Hepatocyte (in vitro differentiated cells): Measurements from ENCODE around the gene SLC38A10. TPM values are rescaled to one million over a fixed set of nuclear protein-coding genes. Genes with fewer than 3 reads are reported as not detected.
"Not testable (repeated sequence)": the region's sequence is repeated elsewhere in the genome, so short reads cannot be mapped to it uniquely, and the experiment has no call there.

ENCODE experiments used
- DNase-seq: peaks from one replicate; pipeline ENCODE4 v3.0.0-alpha.2; 2016; ENCODE audit warnings: low spot score
- H2AFZ ChIP-seq: fragments of 200-600 bp; sonication (generic); 2 replicates; pipeline ENCODE4 v1.6.0; 2016; ENCODE audit warnings: antibody characterized with exemption, mild to moderate bottlenecking
- H3K27ac ChIP-seq: fragments of 200-600 bp; sonication (generic); 2 replicates; pipeline ENCODE4 v1.5.1; 2016; ENCODE audit warnings: mild to moderate bottlenecking
- H3K27me3 ChIP-seq: fragments of 200-600 bp; sonication (generic); 2 replicates; pipeline ENCODE4 v1.6.1; 2016
- H3K36me3 ChIP-seq: fragments of 200-600 bp; sonication (generic); replicated peaks from 2 replicates; pipeline ENCODE4 v1.5.1; 2016; ENCODE audit warnings: low read depth; ENCODE audit not compliant: insufficient read depth
- H3K4me1 ChIP-seq: fragments of 200-600 bp; sonication (generic); 2 replicates; pipeline ENCODE4 v1.5.1; 2016; ENCODE audit warnings: mild to moderate bottlenecking, moderate library complexity; ENCODE audit not compliant: insufficient read depth
- H3K4me2 ChIP-seq: fragments of 200-600 bp; sonication (generic); 2 replicates; pipeline ENCODE4 v1.6.0; 2016
- H3K4me3 ChIP-seq: fragments of 200-600 bp; sonication (generic); 2 replicates; pipeline ENCODE4 v1.5.1; 2016; ENCODE audit warnings: mild to moderate bottlenecking
- H3K79me2 ChIP-seq: fragments of 200-600 bp; sonication (generic); 2 replicates; pipeline ENCODE4 v1.6.0; 2017; ENCODE audit warnings: mild to moderate bottlenecking
- H3K9me2 ChIP-seq: fragments of 200-600 bp; sonication (generic); replicated peaks from 2 replicates; pipeline ENCODE4 v1.6.0; 2017; ENCODE audit warnings: mild to moderate bottlenecking; ENCODE audit not compliant: insufficient read depth
- H3K9me3 ChIP-seq: fragments of 200-600 bp; sonication (generic); 2 replicates; pipeline ENCODE4 v1.5.1; 2016; ENCODE audit warnings: low read depth, mild to moderate bottlenecking
- H4K20me1 ChIP-seq: fragments of 200-600 bp; sonication (generic); 2 replicates; pipeline ENCODE4 v1.6.0; 2016; ENCODE audit warnings: mild to moderate bottlenecking; ENCODE audit not compliant: insufficient read depth, poor library complexity, severe bottlenecking
- CTCF ChIP-seq: fragments of 200-600 bp; sonication (generic); IDR thresholded peaks from 2 replicates; pipeline ENCODE4 v1.5.1; 2016; ENCODE audit warnings: antibody characterized with exemption, mild to moderate bottlenecking; ENCODE audit not compliant: poor library complexity
- EZH2 ChIP-seq: fragments of 200-600 bp; sonication (generic); IDR thresholded peaks from 2 replicates; pipeline ENCODE4 v1.6.1; 2016; ENCODE audit warnings: antibody characterized with exemption, mild to moderate bottlenecking, borderline replicate concordance
- EZH2phosphoT487 ChIP-seq: fragments of 200-600 bp; sonication (generic); IDR thresholded peaks from one replicate; pipeline ENCODE4 v1.6.1; 2018; ENCODE audit warnings: antibody characterized with exemption, mild to moderate bottlenecking, low read depth, moderate library complexity; ENCODE audit not compliant: unreplicated experiment, severe bottlenecking
- WGBS: methylation state at CpG from one replicate; pipeline ENCODE4 v1.1.6; 2016; ENCODE audit warnings: low lambda C conversion rate; ENCODE audit errors: missing lambda C conversion rate; 5-methylcytosine and 5-hydroxymethylcytosine counted together
- polyA plus RNA-seq: library from polyadenylated mRNA; unstranded; fragments of >200 nt; fragmentation: Nextera tagmentation; extraction: Ambion mirVana; gene quantifications from 2 replicates; pipeline ENCODE4 v1.2.1, GENCODE V29; 2016
- total RNA-seq: library from RNA; depleted of rRNA; stranded (reverse); fragments of >200 nt; gene quantifications from 2 replicates; pipeline ENCODE4 v1.2.3, GENCODE V29; 2014

SLC38A10 gene
- total and polyA plus RNA-seq, 2 experiments from 2014 or later, result 91.4 to 124 TPM

DNA sequence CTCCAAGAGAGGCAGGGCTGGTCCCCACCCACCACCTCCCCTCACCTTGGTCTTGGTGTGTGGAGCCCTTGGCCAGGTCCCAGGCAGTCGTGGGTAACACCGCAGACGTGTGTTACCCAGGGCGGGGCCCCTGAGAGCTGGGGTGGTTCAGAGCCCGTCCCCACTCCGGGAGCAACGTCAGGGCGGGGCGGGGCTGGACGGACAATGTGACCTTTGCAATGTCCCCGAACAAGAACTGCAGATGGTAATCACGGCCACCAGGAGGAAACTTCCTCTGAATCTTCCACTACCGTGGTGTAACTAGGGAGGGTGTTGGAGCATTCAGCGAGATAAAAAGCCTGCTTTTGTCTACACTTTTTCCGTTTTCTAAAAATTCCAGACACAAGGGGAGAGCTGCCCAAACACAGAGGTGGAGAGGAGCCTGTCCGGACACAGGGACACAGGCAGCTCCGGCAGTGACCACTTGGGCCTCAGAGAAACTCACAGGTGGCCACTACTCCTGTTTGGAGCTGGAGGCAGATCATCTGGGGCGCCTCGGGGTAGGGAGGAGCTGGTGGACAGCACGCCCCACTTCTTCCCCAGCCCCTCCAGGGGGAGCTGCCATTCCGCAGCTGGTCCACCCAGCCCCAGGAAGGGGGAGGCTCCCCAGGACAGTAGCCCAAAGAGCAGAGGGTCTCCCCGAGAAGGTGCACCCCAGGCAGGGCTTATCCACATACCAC lies 14.2 kb upstream of the SLC38A10 start:
- Histone ChIP-seq H3K4me1 (peaks cover 35% of the 10 kb centered on the region), H2AFZ (no peak overlapping the region), H3K36me3 (no peaks in the 10 kb centered on the region), H3K79me2 (peaks cover 2% of the 10 kb centered on the region), H3K27me3 (no peaks in the 10 kb centered on the region), H3K4me3 (no peak overlapping the region), H3K4me2 (peak overlapping the region; percentile 65), H3K9me2 (no peaks in the 10 kb centered on the region), H4K20me1 (no peaks in the 10 kb centered on the region), H3K9me3 (no peaks in the 10 kb centered on the region), H3K27ac (peak overlapping the region; percentile 88)
- peak; percentile 92 for DNase-seq
- TF ChIP-seq EZH2 (no peak), CTCF (peak; percentile 47)
- WGBS, result 19% methylated on average over 22 of the region's 22 CpGs

DNA sequence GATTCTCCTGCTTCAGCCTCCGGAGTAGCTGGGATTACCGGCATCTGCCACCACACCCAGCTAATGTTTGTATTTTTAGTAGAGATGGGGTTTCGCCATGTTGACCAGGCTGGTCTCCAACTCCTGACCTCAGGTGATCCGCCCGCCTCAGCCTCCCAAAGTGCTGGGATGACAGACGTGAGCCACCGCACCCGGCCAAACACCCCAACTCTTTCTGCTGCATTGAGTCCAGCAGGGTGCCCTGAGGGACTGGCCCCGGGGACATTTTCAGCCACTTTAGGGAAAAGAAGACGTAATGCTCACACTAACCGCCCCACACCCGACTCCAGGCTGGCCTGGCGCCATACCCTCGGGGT lies 13.7 kb upstream of the SLC38A10 start:
- H3K27me3 ChIP-seq, H3K9me3 ChIP-seq, H3K36me3 ChIP-seq, DNase-seq, H3K4me3 ChIP-seq, H3K9me2 ChIP-seq, H2AFZ ChIP-seq, H3K79me2 ChIP-seq, H4K20me1 ChIP-seq: not testable (repeated sequence)
- WGBS, result 75% methylated on average over 14 of the region's 14 CpGs
- H3K4me1 ChIP-seq, result peaks cover 29% of the 10 kb centered on the region
- peak overlapping the region; percentile 65 for H3K4me2 ChIP-seq
- peak overlapping the region; percentile 88 for H3K27ac ChIP-seq

DNA sequence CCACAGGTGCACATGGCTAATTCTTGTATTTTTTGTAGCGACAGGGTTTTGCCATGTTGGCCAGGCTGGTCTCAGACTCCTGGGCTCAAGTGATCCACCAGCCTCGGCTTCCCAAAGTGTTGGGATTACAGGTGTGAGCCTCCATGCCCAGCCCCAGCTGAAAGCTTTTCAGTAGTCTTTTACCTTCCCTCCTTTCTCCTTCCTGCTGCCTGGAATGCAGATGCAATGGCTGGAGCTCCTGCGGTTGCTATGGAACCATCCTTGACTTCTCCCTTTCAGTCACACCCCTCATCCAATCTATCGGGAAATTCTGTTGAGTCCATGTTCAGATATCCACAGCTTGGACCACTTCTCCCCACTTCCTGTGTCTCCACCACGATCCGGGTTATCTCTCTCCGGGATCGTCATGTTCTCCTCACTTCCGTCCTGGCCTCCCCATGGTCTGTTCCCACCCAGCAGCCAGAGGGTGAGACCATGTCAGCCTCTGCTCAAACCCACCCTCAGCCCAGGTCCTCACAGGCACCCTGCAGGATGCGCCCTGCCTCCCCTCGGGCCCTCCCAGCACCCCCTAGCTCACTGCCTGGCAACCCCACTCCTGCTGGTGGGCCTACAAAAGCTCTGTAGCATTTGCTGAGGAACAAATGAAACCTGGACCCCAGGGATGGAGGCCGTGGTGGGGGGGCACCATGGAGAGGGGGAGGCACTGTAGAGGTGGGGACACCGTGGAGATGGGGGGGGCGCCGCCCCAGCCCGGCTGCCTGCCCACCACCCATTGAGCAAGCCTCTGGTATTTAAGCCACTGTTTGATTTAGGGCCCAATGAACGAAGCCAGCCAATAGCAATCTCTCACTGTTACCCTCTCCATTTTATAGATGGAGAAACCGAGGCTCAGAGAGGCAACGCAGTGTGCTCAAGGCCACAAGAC lies 12.8 kb upstream of the SLC38A10 start:
- peak overlapping the region; percentile 65 for H3K4me2 ChIP-seq
- no peaks in the 10 kb centered on the region for H3K9me2 ChIP-seq
- H3K36me3 ChIP-seq, result no peaks in the 10 kb centered on the region
- H3K4me1 ChIP-seq, result peaks cover 27% of the 10 kb centered on the region
- no peaks in the 10 kb centered on the region for H3K27me3 ChIP-seq
- H3K27ac ChIP-seq, result no peak overlapping the region
- no peak for DNase-seq
- H3K79me2 ChIP-seq, result peaks cover 2% of the 10 kb centered on the region
- no peaks in the 10 kb centered on the region for H4K20me1 ChIP-seq
- WGBS, result 90% methylated on average over 19 of the region's 19 CpGs
- no peaks in the 10 kb centered on the region for H3K9me3 ChIP-seq
- no peak overlapping the region for H2AFZ ChIP-seq
- no peak overlapping the region for H3K4me3 ChIP-seq
- TF ChIP-seq CTCF, result no peak
- no peak for TF ChIP-seq EZH2phosphoT487
- TF ChIP-seq EZH2, result no peak

- no peaks in the 10 kb centered on the region for H3K27me3 ChIP-seq
- H3K9me2 ChIP-seq, result no peaks in the 10 kb centered on the region
- H3K36me3 ChIP-seq, result no peaks in the 10 kb centered on the region
- no peak overlapping the region for H3K4me3 ChIP-seq
- H3K27ac ChIP-seq, result no peak overlapping the region
- H3K4me2 ChIP-seq, result no peak overlapping the region
- no peaks in the 10 kb centered on the region for H4K20me1 ChIP-seq
- peaks cover 27% of the 10 kb centered on the region for H3K4me1 ChIP-seq
- DNase-seq, result no peak
- peaks cover 2% of the 10 kb centered on the region for H3K79me2 ChIP-seq
- no peaks in the 10 kb centered on the region for H3K9me3 ChIP-seq
- TF ChIP-seq EZH2, result no peak
- no peak for TF ChIP-seq CTCF
- no peak for TF ChIP-seq EZH2phosphoT487
- H2AFZ ChIP-seq, result no peak overlapping the region
- 87% methylated on average over 16 of the region's 17 CpGs for WGBS
Measured at GRCh38 chr17:81306898-81307510, 11.9 kb upstream of the SLC38A10 start.
